HK-2 (cell line): ENCODE measurements around the gene EEF1E1.
"Not testable (repeated sequence)": the region's sequence is repeated elsewhere in the genome, so short reads cannot be mapped to it uniquely, and the experiment has no call there.

Experiments
- DNase-seq: peaks from one replicate; pipeline ENCODE4 v3.0.0-alpha.2; 2018; ENCODE audit not compliant: unreplicated experiment

Gene EEF1E1

GRCh38 chr6:8063761-8064637 lies 38.3 kb downstream of the EEF1E1 start, which contains the start of gene BLOC1S5:
BLOC1S5 (minus strand) TSS chr6:8064389; CDS start chr6:8064376, 13 bp downstream.
- peak; percentile 97 for DNase-seq

- DNase-seq: no peak
Observed at GRCh38 chr6:8061736-8062135, 40.6 kb downstream of the EEF1E1 start.

GRCh38 chr6:8060346-8060745 lies 42.0 kb downstream of the EEF1E1 start:
- no peak for DNase-seq

DNA sequence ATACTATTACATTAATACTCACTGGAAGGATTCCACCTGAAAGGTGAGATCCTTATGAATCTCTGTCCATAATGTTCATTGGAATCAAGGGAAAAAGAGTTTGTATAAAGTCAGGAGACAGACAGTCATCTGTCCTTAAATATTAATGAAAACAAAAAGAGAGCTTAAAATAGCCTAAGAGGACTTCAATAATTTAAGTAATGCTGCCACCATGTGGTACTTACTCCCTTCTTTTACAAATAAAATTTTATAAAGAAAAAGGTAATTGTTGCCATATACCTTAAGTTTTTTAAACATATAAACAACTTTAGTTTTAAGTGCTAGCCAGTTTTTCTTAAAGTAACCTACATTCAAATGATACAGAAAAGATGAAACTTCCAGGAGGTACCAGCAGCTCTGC lies 43.2 kb downstream of the EEF1E1 start:
- no peak for DNase-seq

DNA sequence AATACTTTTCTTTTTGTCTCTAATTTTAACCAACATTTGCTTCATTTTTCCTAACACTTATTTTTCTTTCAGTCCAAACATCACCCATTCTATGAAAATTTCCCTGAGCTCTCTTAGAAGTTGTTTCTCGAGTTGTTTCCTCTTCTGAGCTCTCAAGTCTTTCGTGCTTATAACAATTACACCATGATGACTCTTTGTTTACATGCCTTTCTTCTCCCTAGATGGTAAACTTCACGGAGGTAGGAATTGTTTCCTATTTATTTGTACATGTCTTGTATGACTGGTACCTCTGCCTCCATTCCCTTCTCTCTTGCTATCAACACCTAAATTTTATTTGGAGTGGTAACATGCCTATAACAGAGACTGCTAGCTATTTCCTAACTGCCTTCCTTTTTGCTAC lies 44.6 kb downstream of the EEF1E1 start:
- no peak for DNase-seq

DNA sequence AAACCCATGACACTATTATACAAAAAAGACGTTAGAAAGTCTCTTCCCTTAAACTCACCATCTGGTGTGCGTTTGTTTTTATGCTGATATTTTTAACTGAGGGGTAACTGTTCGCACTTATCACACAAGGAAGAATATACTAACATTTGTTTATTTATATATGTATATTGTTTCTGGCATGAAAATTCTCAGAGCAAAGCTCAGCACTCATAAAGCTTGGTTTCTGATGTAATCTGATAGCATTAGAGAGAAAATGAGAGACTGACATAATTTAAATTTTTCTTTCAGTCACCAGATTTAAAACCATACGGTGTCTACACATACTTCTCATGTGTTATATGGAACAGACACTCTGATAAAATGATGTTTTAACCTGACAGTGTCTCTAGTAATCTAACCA lies 45.1 kb downstream of the EEF1E1 start:
- no peak for DNase-seq

GRCh38 chr6:8054276-8054675 lies 48.1 kb downstream of the EEF1E1 start:
- no peak for DNase-seq

- no peak for DNase-seq
Observed at GRCh38 chr6:8047541-8048292, 54.6 kb downstream of the EEF1E1 start.

DNA sequence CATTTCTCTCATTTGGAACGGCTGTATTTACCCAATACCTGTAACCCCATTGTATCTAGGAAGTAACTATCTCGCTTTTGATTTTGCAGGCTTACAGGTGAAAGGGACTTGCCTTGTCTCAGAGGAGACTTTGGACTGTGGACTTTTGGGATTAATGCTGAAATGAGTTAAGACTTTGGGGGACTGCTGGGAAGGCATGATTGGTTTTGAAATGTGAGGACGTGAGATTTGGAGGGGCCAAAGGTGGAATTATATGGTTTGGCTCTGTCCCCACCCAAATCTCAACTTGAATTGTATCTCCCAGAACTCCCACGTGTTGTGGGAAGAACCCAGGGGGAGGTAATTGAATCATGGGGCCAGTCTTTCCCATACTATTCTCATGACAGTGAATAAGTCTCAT lies 56.6 kb downstream of the EEF1E1 start:
- not testable (repeated sequence) for DNase-seq

DNA sequence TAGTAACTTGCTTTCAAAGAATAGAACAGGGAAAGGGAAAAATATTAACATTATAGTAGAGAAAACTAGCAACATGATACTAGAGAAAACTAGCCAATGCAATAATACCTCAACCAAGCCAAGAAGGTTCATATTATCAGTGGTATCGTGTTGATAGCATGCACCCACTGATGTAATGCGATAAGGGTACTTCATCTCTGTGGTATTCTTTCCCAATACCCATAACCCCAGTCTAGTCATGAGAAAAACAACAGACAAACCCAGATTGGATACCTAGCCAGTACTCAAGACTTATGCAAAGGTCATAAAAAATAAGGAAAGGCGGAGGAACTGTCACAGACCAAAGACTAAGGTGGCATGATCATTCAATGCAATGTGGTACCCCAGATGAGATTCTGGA lies 59.1 kb downstream of the EEF1E1 start:
- DNase-seq: no peak

DNA sequence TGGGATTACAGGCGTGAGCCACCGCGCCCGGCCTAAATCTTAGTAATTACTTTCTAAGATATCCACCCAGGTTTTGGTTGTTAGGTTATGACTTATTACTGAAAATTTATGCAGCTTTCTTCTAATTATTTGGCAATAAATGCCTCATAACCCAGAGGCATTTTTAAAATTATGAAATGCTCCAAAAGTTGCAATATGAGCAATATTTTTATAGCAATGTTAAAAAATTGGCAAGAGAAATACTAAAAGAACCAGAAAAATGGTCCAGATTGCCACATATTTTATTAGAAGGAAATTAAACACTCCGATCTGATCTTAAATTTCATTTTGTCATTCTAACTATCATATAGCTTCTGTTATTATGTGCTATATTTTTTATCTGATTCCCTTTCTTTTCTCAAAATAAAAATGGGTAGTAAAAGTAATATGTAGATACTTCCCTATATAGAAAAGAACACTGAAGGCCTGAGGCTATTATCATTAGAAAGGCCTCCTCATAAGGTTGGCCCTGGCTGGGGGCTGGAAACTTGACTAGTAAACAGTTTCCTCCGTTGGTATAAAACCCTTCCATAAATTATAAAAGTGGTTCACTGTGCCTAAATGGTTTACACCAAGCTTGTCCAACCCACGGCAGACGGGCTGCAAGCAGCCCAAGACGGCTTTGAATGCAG lies 60.3 kb downstream of the EEF1E1 start:
- no peak for DNase-seq

DNA sequence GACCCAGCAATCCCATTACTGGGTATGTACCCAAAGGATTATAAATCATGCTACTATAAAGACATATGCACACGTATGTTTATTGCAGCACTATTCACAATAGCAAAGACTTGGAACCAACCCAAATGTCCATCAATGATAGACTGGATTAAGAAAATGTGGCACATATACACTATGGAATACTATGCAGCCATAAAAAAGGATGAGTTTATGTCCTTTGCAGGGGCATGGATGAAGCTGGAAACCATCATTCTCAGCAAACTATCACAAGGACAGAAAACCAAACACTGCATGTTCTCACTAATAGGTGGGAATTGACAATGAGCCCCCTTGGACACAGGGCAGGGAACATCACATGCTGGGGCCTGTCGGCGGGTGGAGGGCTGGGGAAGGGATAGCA lies 68.2 kb downstream of the EEF1E1 start:
- DNase-seq: not testable (repeated sequence)

GRCh38 chr6:8030920-8031319 lies 71.4 kb downstream of the EEF1E1 start:
- no peak for DNase-seq
